NCI-H1436 (cell line): ENCODE measurements around the gene CCDC137.

Experiments
- DNase-seq: peaks from one replicate; lab custom pipeline; 2025; lab: John Stamatoyannopoulos, UW

CCDC137 gene

DNA sequence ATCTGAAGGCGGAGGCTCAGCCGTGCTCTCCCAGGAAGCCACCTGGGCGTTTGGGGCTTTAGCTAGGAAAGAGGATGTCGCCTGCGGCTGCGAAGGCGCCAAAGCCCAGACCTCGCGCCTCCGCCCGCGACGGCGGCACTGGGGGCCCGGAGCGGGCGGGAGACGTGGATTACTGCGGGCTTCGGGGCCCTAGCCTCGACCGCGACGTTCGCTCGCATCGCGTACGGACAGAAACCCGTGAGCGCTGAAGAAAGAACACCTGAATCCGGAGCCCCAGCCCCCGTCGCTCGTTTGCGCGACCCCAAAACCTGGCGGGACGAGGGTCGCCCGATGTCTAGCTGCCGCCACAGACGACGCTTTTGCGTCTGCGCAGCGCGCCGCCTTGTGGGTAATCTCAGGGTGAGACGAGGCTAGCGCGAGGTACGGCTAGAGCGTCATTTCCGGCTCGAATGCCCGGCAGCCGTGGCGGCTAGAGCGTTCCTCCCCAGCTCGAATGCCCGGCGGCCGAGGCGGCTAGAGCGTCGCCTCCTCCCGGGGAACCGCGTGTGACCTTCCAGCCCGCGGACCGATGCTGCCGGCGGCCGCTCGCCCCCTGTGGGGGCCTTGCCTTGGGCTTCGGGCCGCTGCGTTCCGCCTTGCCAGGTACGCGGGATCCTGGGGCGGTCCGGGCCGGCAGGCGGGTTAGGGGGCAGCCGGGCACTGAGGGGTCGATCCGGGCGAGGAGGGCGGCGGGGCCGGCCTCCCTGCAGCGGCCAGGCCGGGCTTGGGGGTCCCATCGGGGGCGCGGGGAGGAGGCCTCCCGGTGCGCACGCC, 36.6 kb downstream of the CCDC137 start, which contains the start of gene MRPL12:
TSS of gene MRPL12 (plus strand) at position 434 of the 813 bp plus-strand sequence. CDS start at position 569, 135 bp downstream.
- DNase-seq: peak; percentile 95

DNA sequence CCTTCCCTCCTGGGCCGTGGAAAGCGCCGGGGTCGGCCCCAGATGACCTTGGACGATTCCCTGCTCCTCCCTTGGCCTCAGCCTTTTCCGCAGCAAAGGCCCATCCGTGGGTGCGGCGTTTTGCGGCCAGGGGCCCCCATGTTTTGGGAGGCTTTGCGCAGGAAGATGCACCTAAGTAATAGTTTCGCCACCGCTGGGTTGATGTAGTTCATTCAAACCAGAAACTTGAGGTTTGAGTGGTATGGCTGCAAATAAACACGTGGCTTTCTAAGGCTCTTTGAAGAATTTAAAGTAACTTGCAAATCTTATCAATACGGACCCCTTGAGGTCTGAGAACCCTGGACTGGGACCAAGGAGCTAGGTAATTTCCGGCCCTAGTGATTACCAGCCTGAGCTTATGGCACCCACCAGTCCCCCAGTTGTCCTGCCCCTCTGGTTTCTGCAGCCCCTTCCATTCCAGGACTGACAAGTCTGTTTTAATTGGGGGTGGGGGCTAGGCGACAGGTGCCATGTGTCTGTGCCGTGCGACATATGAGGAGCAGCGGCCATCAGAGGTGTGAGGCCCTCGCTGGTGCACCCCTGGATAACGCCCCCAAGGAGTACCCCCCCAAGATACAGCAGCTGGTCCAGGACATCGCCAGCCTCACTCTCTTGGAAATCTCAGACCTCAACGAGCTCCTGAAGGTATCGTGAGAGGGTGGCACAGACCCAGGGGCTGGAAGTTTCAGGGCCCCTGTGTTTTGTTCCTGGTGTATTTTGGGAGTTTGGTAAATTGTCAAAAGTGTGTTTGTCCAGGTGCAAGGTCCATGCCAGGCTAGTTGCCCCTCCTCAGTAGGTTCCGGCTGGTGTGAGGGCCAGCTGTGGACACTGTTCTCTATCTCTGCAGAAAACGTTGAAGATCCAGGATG, 37.5 kb downstream of the CCDC137 start:
- DNase-seq: no peak

DNA sequence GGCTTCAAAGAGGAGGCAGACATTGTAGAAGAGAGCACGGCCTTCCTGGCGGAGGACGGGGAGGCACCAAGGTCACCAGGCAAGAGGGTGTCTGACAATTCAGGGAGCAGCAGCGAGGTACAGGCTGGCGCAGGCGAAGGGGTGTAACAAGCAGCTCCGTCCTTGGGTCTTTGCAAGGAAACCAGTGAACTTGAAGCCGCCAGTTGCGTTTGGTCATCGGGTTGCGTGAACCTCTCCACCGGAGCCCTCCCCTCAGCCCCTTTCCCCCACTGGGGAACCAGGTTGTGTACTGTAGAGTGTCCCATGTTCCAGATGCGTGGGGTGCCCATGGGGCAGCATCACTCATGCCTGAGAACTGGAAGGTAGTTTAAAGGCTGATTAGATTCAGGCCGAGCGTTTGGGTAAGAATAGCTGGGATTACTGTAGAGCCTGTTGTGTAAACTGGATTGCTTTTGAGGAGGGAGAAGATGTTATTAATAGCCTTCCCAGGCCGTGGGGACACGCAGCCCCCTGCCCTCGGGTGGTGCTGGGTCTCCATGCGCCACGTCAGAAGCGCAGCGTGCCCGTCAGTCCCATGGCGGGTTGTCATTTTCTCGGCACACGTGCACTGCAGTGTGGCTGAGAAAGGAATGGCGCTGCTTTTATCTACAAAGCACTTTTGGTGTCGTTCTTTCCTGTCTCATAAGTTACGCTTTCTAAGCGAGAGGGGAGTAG, 39.1 kb downstream of the CCDC137 start:
- no peak for DNase-seq

DNA sequence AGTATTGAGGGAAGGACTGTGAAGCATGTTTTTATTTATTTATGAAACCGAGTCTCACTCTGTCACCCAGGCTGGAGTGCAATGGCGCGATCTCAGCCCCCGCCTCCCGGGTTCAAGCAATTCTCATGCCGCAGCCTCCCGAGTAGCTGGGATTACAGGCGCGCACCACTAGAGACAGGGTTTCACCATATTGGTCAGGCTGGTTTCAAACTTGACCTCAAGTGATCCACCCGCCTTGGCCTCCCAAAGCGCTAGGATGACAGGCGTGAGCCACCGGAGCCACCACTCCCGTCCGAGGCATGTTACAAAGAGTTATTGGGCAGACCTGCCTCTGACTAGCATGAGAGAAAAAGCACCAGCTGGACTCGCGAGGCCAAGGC, 39.7 kb downstream of the CCDC137 start:
- DNase-seq: no peak

DNA sequence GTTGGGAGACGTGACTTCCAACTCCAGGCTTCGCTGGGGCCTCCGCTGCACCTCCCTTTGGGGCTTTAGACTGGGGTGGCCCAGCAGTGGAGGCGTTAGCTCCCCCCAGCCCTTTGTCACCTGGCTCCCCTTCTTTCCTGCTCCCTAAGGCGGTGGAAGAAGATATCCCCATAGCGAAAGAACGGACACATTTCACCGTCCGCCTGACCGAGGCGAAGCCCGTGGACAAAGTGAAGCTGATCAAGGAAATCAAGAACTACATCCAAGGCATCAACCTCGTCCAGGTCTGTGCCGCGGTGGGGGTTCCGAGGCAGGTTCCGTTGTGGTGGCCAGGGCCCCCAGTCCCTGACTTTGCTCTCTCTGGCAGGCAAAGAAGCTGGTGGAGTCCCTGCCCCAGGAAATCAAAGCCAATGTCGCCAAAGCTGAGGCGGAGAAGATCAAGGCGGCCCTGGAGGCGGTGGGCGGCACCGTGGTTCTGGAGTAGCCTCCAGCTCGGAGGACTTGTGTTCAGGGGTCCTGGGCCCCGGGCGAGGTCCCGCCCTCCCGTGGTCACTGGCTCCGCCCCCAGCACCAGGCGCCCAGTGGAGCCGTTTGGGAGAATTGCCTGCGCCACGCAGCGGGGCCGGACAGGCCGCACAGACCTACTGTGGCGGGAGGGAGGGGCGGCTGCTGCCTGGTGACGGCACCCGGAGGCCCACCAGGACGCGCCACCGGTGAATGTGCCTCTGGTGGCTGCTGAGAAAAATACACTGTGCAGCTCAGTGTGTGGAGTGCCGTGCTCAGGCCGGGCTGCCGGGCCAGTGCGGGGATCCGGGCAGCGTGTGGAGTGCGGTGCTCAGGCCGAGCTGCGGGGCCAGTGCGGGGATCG, 40.5 kb downstream of the CCDC137 start:
- no peak for DNase-seq

DNA sequence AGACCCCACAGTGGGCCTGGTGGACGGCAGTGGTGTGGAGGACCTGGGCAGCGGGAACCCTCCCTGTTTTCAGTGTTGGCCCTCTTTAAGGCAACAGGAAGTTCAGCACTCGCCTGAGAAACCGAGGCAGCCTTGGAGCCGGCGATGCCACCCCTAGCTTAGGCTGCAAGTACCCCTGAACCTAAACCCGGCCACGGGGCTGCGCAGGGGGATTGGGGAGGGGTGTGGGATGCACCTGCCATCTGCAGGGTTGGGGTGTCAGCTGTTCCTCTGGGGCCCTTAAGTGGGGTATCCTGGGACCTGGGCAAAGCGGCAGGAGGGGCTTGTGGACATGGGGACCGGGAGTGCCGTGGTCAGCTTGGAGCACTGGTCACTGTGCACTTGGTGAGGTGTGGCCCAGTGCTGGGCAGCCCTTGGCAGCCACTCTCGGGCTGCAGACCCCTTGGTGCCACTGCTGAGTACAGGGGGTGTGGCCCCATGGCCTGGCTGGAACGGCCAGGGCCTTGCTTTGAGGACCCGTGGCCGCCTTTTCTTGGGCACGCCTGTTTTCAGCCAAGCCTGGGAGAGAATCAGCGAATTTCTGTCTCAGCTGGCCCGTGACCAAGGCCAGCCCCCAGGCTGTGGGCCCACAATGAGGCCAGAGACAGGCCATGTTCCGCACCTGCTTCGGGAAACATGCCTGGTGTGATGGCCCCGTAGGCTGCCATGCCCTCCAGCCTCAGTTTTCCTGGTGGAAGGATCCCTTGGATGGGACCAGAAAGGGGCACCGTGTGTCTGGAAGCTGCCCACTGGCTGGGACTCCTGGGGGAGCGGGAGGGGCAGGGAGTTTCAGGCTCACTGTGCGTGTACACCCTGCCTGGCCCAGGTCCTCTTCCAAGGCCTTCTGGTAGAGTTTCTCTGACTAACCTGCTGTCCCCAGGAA, 41.4 kb downstream of the CCDC137 start:
- no peak for DNase-seq

DNA sequence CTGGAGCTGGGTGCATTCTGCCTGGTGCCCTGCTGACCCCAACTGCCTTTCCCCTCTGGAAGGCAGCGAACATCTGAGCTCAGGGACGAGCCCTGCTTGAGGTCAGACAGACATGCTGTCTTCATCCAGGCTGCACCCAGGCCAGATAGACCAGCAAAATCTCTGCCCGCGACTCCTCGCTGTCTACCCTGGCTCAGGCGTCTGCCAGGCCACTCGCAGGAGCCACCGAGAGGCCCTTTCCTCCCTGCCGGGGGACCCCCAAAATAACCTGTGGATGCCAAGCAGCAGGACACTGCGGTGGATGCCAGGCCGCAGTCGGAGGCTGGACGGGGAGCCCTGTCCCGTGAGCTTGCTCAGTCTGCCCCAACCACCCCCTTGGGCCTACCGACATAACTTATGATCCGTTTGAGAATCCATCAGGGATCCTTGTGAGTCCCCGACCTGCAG, 42.2 kb downstream of the CCDC137 start:
- DNase-seq: no peak

DNA sequence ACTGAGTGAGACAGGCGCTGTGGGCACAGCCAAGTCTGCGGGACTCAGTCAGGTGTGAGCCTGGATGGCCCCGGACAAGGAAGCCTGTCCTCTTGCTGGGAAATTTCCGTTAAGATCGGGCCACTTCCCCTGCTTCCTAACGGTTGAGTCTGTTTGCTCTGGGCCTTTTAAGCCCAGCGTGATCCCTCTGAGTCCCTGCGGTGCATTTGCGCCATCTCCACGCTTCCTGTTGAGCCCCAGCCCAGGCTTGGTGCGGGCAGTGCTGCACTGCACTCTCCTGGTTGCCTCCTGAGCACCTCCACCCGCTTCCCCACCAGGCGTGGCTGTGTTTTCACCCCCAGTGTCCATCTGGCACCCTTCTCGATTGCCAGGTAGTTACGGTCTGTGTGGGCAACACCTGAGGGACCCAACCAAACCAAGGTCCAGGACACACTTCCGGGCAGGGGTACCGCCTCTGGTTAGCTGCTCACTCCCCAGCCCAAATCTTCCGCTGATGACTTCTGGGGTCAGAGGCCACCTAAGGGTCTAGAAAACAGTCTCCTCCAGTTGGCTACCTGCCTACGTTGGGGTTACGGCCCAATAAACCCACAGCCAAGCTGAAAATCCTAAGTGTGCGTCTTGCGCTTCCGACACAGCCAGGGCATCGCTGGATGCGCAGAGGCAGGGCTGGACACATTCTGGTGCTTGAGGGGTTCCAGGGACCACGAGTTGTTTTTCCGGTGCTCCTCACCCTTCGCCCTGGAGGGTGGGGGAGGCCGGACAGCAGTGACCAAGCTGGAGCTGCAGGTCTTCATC, 44.2 kb downstream of the CCDC137 start:
- DNase-seq: no peak

DNA sequence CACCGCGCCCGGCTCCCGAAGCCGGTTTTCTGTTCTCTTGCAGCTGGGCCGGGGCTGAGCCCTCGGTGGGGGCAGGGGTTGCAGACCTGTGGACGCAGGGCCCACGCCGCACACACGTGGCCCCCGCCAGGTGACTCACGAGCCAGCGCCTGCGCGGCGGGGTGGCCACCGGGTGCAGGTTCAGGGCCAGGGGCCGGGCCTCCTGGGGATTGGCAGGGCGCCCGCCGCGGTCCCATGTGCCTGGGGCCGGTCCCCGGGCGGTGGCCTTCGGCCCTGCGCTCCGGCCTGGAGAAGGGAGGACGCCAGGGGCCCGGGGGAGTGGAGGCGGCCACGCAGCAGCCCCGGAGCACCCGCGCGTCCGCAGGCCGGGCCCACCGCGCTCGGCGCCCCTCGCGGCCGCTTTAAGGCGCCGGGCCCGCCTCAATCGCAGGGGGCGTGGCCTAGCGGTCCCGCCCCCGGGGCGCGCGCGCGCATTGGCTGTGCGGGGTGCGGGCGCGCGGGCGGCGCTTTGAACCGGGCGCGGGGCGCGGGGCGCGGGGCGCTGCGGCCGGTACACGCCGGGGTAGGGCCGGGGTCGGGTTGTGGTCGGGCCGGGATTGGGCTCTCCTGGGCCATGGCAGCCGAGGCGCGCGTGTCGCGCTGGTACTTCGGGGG, 45.4 kb downstream of the CCDC137 start, which contains the start of gene SLC25A10:
TSS of gene SLC25A10 (plus strand) at position 471 of the 654 bp plus-strand sequence. CDS start at position 614, 143 bp downstream.
- DNase-seq: peak; percentile 79

DNA sequence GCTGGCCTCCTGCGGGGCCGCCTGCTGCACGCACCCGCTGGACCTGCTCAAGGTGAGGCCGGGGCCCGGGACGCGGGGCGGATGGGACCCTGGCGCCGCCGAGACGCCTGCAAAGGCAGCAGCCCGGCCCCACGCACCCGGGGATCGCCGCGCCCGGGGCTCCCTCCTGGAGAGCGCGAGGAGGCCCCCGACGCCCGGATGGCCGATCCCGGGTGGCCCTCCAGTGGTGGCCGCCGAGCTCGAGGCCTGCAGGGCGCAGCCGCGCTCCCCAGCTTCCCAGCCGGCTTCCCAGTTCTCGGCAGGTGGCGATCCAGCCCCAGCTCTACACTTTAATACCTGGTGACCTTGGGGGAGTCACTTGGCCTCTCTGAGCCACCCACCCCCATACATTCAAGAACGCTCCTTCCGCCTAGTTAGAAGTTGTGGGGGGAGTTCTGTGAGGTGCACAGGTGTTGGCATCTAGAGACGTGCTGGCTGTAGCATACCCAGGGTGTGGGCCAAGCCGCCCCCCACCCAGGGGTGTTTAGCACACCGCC, 46.0 kb downstream of the CCDC137 start:
- DNase-seq: no peak

DNA sequence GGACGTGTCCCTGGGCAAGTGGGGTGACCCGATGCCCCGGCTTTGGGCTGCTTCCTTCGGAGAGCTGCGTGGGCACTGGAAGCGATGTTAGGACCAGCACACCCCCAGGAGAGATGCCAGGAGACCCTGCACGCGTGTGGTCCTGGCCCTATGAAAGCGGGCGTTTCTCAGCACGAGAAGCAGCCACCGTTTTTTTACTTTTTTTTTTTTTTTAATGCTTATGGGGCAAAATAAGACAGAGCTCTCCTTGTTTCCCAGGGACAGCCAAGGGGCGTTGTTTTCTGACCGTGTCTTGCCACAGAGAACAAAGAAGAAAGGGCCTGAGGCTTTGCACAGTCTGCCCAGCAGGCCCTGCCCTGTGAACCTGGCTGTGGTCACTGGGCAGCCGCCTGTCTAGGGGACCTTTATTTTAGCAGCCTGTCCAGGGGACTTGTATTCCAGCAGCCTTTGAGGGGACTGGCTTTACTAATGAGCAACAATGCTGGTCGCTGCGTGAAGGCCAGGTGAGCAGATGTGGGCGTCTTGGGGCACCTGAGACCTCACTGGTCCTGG, 46.5 kb downstream of the CCDC137 start:
- no peak for DNase-seq

DNA sequence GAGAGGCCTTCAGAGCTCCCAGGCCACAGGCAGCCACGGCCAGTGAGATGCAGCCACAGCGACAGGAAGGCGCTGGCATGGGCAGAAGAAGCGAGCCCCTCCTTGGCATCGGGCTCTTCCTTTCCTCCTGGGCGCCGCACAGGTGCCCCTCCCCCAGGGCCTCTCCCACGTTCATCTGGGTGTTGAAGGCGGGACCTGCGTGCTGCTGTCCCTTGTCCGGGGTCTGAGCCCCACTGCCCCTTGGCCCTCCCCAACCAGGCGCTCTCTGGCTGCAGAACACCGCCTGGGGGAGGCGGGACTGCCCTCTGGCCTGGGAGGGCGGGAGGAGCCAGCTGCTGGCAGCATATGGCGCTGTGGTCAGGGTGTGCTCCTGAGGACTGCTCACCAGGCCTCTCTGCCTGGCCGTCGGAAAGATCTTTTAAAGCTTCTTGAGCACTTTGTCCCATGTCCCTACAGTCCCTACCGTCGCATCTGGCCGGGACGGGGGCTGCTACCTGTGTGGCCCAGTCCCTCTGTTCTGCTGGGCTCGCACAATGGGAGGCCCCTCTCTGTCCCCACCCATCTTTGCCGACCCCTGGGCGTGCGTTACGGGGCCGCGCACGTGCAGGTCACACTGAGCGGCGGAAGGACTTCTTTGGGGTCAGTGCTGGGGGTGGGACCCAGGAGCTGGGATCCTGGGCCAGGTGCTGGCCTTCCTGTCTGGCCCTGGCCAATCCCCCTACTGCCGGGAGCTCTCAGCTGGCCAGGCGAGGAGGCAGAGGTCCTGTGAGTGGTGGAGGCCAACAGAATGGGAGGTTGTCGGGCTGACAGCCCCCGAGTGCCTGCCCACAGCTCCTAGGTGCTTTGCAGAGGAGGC, 47.2 kb downstream of the CCDC137 start:
- no peak for DNase-seq

DNA sequence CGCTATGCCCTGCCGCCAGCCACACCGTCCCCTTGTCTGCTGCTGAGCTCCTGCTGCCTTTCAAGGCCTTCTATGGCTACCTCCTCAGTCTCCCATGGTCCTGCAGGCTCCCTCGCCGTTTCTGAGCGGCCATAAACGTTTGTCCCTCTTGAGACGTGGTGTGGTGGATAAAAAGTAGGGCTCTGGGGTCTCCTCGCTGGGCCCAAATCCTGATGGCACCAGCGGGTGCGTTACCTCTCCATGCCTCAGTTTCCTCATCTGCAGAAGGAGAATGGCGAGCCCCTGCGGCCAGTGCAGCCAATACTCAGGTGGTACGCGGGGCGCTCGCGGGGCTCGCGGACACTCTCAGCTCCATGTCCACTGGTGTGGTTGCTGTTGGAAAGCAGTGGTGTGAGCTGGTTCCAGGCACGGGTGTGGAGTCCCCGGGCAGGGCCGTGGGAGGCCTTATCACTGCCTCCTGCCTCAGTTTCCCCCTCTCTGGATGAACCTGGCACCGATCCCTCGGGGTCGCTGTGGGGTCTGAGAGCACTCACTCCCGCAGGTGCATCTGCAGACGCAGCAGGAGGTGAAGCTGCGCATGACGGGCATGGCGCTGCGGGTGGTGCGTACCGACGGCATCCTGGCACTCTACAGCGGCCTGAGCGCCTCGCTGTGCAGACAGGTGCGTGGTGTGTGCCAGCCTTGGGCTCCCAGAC, 48.0 kb downstream of the CCDC137 start:
- no peak for DNase-seq

DNA sequence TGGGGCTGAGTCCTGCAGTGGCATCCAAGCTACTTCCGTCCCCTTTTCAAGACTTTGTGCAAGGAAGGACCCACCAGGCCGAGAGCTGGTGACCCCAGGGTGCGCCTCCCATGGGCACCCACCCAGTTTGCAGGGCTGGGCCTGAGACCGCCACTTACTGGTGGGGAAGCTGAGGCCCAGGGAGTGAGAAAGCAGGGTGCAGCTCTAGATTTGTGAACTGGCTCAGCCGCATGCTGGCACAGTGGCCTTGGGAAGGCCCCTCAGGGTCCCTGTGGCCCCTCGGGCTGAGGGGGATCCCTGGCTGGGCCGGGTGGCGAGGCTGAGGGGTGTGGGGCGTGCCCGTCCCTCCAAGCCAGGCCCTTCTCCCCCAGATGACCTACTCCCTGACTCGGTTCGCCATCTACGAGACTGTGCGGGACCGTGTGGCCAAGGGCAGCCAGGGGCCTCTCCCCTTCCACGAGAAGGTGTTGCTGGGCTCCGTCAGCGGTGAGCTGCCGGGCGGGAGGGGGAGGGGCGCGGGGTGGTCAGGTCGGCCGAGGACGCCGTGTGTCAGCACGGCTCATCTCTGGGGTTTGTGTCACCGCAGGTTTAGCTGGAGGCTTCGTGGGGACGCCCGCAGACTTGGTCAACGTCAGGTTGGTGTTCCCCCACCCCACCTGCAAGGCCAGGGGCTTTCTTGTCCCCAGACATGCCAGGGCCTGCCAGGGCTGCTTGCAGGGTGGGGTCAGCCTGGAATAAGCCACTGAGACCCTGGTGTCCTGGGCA, 48.8 kb downstream of the CCDC137 start:
- no peak for DNase-seq

DNA sequence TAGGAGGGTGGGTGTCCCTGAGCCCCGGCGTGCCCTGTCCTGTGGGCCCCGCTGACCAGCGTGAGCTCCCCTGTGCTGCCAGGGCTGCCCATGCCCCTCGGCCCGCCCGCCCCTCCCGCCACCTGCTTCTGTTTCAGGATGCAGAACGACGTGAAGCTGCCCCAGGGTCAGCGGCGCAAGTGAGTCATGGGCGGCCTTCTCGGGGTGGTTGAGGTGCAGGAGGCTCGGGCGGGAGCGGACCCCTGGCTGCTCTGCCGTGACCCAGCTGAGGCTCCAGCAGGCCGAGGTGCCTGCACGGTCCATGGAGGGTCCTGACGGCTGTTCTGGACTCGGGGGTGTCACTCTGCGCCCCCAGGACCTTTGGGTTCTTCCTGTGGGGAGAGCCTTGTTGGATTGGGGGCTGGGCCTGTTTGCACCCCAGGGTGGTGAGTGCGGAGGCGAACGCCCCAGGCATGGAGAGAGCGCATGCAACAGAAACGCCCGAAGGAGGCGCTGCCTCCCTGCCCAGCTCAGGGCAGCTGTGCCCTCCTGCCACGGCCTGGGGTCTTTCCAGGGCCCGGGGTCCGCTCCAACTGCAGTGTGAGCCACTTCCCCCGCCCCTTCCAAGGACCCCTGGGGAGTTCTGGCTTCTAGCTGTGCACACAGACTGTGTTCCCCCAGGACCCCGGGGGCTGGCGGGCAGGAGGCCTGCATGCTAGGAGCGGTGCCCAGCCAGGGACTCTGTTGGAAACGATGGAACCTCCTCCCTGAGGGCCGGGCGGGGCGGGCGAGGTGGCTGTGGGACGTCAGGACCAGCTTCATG, 49.5 kb downstream of the CCDC137 start:
- DNase-seq: no peak
